Measurements from ENCODE around the gene RRP9.

GRCh38 chr3:51940648-51941462 lies 849 bp downstream of the RRP9 start:
- TF ChIP-seq, protein P1, sequence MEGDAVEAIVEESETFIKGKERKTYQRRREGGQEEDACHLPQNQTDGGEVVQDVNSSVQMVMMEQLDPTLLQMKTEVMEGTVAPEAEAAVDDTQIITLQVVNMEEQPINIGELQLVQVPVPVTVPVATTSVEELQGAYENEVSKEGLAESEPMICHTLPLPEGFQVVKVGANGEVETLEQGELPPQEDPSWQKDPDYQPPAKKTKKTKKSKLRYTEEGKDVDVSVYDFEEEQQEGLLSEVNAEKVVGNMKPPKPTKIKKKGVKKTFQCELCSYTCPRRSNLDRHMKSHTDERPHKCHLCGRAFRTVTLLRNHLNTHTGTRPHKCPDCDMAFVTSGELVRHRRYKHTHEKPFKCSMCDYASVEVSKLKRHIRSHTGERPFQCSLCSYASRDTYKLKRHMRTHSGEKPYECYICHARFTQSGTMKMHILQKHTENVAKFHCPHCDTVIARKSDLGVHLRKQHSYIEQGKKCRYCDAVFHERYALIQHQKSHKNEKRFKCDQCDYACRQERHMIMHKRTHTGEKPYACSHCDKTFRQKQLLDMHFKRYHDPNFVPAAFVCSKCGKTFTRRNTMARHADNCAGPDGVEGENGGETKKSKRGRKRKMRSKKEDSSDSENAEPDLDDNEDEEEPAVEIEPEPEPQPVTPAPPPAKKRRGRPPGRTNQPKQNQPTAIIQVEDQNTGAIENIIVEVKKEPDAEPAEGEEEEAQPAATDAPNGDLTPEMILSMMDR (IDR thresholded peaks at IDR 0.05), result no peak
- no peak for TF ChIP-seq EZH2 (IDR thresholded peaks at IDR 0.05; ENCODE audit: borderline replicate concordance, insufficient read depth, low read depth, low read length, poor library complexity, severe bottlenecking)

All from B cell (primary cell).